Measurements from ENCODE around the gene CHPF.

CHPF gene, protein sequence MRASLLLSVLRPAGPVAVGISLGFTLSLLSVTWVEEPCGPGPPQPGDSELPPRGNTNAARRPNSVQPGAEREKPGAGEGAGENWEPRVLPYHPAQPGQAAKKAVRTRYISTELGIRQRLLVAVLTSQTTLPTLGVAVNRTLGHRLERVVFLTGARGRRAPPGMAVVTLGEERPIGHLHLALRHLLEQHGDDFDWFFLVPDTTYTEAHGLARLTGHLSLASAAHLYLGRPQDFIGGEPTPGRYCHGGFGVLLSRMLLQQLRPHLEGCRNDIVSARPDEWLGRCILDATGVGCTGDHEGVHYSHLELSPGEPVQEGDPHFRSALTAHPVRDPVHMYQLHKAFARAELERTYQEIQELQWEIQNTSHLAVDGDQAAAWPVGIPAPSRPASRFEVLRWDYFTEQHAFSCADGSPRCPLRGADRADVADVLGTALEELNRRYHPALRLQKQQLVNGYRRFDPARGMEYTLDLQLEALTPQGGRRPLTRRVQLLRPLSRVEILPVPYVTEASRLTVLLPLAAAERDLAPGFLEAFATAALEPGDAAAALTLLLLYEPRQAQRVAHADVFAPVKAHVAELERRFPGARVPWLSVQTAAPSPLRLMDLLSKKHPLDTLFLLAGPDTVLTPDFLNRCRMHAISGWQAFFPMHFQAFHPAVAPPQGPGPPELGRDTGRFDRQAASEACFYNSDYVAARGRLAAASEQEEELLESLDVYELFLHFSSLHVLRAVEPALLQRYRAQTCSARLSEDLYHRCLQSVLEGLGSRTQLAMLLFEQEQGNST

DNA sequence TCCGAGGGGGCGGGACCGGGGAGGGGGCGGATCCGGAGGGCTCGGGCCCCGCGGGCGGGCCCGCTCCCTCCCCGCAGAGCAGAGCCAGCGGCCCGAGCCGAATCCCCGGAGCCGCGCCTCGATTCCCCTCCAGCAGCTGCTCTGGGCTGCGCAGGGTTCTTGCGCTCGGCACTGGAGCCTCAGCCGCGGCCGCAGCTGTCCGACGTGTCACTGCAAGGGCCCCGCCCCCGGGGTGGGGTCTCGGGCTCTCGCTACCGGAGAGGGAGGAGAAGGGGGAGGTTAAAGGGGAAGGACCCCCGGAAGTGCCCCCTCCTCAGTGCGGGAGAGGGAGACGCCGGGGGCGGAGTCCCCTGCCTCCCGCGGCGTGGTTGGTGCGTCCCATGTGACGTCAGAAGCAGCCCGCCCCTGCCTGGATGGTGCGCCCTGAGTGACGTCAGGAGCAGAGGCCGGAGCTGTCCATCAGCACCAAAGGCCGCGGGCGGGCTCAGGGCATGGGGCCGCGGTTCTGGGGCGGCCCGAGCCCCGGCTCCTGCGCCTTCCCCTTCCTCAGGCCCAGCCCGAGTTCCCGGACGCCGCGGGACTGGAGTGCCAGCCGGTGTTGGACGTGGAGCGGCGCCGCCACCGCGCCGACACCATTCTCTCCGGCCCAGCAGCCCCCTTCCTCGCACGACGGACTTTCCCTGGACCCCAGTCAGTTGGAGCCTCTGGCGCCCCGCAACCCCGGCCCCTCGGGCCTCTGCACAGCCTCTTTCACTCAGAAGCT is at the start of gene CHPF, which contains the start of gene TMEM198:
Gene CHPF, minus strand, starts transcription at position 214 of the 763 bp plus-strand sequence. CDS start 271 bp downstream, outside the sequence.
Gene TMEM198, plus strand, starts transcription at position 433 of the 763 bp plus-strand sequence. CDS start 700 bp downstream, outside the sequence.
- peak; percentile 85 for DNase-seq (ENCODE audit: low read depth)

- DNase-seq (ENCODE audit: low read depth) = no peak
Measured at GRCh38 chr2:219593154-219593553, 49.5 kb upstream of the CHPF start.

GRCh38 chr2:219592736-219593135 is 49.1 kb upstream of the CHPF start:
- DNase-seq (ENCODE audit: low read depth) = no peak

GRCh38 chr2:219591091-219591490 is 47.5 kb upstream of the CHPF start:
- DNase-seq (ENCODE audit: low read depth) = no peak

- no peak for DNase-seq (ENCODE audit: low read depth)
Measured at GRCh38 chr2:219581346-219581745, 37.7 kb upstream of the CHPF start.

GRCh38 chr2:219578811-219579613 is 35.4 kb upstream of the CHPF start:
- no peak for DNase-seq (ENCODE audit: low read depth)

- DNase-seq (ENCODE audit: low read depth) = no peak
Measured at GRCh38 chr2:219576505-219577388, 33.1 kb upstream of the CHPF start.

DNA sequence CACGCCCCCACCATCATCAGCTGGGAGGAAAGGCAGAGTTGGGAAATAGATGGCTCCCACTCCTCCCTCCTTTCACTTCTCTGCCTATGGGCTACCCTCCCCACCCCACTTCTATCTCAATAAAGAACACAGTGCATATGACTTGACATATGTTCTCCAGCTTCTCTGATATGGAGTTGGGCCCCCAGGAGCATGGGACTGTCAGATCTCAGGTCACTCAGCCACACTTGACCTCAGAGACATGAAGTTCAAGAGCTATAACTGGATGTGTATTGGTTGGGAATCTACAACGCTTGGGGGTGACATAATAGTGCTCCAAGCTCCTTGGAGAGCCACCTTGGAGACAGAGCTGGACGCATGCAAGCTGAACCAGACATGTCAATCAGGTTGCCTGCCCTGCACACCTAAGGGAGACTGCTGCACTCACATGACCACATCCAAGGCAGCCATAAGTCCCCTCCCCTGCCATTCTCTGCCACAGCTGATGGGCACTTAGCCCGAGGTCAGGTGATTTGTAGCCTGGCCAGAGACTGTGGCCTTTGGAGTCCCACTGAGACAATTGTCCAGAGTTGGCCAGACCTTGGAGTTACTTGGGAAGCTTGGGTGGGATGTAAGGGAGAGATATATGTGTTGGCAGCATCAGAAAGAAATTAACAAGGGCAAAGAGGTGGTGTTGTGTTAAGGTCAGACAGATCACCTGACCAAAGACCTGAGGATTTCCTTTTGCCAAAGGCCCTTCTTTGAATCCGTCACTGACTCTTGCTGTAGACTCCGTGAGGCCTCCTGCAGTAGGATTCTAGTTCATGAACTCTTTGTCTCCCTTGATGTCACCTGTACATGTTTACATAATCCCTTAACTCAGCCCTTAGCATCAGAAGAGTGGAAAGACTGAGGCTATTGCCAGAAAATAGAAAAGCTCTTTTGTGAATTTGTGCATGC is 32.2 kb upstream of the CHPF start:
- no peak for DNase-seq (ENCODE audit: low read depth)

- DNase-seq (ENCODE audit: low read depth) = no peak
Measured at GRCh38 chr2:219574484-219575311, 31.1 kb upstream of the CHPF start.

DNA sequence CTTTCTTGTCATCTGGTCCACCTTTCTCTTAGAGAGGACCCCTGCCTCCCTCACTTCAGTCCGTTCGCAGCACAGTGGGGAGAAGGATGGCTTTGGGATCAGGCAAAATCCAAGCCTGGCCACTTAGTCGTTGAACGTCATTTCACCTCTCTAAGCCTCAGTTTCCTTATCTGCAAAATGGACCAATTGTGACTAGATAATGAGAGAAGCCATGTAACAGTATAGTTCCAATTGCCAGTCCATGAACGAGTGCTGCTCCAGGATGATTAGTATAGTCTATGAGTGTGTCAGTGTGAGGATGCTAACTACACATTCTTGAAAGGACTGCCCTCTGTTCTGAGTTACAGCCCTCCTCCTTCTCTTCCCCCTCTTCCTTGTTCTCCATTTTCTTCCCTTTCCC is 29.6 kb upstream of the CHPF start:
- DNase-seq (ENCODE audit: low read depth) = no peak

DNA sequence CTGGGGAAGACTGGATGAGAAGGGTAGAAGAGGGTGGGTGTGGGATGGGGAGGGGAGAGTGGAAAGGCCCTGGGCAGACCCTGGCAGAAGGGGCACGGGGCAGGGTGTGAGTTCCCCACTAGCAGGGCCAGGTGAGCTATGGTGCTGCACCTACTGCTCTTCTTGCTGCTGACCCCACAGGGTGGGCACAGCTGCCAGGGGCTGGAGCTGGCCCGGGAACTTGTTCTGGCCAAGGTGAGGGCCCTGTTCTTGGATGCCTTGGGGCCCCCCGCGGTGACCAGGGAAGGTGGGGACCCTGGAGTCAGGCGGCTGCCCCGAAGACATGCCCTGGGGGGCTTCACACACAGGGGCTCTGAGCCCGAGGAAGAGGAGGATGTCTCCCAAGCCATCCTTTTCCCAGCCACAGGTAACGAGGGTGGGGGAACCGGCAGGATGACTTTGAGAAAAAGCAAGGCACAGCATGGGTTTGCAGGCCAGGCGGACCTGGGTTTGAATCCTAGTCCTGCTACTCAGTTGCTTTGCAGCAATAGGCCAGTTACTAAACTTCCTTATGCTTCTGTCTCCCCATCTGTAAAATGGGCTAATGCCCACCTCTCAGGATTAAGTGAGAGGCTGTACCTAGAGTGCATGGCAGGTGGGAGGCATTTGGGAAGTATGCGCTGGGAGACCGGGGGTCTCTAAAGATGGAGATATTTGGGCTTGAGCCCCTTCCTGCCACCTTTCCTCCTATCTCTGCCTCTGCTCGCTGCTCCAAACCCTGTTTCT is 28.8 kb upstream of the CHPF start, which contains the start of gene INHA:
Gene INHA, plus strand, starts transcription at position 74 of the 765 bp plus-strand sequence. Its CDS starts 65 bp downstream, at position 139.
- DNase-seq (ENCODE audit: low read depth) = no peak

GRCh38 chr2:219571311-219572236 is 28.0 kb upstream of the CHPF start, which contains the start of gene OBSL1:
Gene OBSL1, minus strand, starts transcription at chr2:219571539. Its CDS starts 307 bp downstream, at chr2:219571232.
- DNase-seq (ENCODE audit: low read depth) = no peak

DNA sequence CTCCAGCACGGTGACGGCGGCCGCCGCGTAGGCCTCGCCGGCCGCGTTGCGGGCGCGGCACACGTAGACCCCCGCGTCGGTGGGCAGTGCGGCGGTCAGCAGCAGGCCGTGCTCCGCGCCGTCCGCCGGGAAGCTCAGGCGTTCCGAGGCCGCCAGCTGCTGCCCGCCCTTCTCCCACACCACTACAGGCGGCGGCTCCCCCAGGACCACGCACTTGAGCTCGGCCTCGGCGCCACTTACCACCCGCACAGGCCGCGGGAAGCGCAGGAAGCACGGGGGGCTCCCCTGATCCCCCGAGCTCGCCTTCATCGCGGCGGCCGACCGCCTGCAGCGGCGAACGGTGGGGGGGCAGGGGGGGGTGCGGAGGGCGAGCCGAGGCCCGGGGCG is 27.3 kb upstream of the CHPF start:
- DNase-seq (ENCODE audit: low read depth) = no peak

- no peak for DNase-seq (ENCODE audit: low read depth)
Measured at GRCh38 chr2:219570194-219570923, 26.8 kb upstream of the CHPF start.

GRCh38 chr2:219569635-219570034 is 26.0 kb upstream of the CHPF start:
- no peak for DNase-seq (ENCODE audit: low read depth)

DNA sequence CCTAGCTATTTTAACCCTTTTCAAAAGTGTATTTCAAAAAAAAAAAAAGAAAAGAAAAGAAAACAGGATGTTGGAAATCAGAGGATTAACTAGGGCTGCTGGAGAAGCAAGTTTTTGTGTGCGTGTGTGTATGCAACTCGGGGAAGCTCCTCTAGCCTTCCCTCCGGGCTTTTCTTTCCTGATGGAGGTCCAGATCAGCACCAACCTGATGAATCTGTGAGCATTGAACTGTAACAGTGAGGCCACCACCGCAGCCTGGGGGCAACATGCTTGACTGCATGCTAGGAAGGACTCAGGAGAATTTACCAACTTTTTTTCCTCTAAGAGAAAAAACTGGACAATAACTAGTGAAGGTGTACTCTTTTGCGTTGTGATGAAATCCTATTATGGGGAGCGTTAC is 25.4 kb upstream of the CHPF start:
- DNase-seq (ENCODE audit: low read depth) = no peak
